SKM-1 (cell line): ENCODE measurements around the gene BBS9.
"Not testable (repeated sequence)": the region's sequence is repeated elsewhere in the genome, so short reads cannot be mapped to it uniquely, and the experiment has no call there.

ENCODE experiments used
- DNase-seq: peaks from one replicate; lab custom pipeline; 2025; ENCODE audit not compliant: unreplicated experiment; lab: John Stamatoyannopoulos, UW

BBS9 gene

GRCh38 chr7:33425929-33426678, 296.7 kb downstream of the BBS9 start:
- DNase-seq, result no peak

DNA sequence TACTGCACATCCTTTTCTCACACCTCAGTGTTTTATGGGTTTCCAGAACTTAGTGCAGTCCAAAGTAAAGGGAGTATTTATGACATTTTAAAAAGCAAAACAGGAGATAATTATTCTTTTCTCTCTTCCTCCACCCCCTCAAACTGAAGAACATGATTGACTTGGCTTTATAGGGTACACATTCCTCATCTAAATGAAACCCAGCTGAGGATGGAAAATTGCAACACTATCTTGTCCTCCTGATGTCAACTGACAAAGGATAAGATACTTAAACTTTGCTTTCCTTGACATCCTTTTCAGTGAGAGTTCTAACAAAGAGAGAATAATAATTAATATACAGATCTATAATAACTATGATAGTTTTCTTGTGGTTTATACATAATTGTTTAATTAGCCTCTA, 299.1 kb downstream of the BBS9 start:
- no peak for DNase-seq

GRCh38 chr7:33431543-33431942, 302.2 kb downstream of the BBS9 start:
- DNase-seq, result no peak

- no peak for DNase-seq
These were observed 303.5 kb downstream of the BBS9 start for GRCh38 chr7:33432821-33433220.

DNA sequence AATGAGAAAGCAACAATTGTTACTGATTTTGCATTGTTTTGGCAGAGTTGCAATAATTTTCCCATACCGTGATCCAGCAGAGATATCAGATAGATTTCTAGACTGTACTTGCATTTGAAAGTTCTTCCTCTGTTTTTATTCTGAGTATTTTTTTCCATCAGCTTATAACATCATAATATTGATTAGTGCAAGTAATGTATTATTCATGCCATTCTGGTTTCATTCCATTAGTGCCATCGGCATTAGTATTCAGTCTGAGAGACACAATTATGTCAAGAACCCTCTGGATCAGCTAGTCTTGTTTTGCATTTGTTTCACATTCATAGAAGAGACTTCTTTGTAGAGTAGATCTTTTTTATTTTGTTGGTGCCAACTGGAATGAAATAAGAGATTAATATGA, 304.0 kb downstream of the BBS9 start:
- DNase-seq, result no peak

- DNase-seq, result no peak
These were observed 315.1 kb downstream of the BBS9 start for GRCh38 chr7:33444511-33444910.

DNA sequence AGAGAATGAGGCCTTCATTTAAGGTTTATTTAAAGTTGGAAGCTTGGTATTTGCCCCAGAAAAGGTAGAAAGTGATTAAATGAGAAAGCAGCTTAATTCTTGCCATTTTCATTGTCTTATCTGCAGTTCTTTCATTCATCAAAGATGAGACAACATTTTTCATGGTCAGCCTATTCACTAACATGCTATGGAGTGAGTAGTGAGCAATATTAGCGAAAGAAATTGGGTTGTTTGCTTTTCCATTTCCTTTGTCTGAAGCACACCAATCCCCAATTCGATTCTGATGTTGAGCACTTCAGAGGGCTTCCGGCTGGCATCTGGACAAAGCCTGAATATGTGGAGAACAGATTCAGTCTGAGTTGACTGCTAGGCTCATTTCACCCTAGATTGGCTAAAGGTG, 317.2 kb downstream of the BBS9 start:
- no peak for DNase-seq

- DNase-seq, result no peak
These were observed 318.7 kb downstream of the BBS9 start for GRCh38 chr7:33448035-33448434.

DNA sequence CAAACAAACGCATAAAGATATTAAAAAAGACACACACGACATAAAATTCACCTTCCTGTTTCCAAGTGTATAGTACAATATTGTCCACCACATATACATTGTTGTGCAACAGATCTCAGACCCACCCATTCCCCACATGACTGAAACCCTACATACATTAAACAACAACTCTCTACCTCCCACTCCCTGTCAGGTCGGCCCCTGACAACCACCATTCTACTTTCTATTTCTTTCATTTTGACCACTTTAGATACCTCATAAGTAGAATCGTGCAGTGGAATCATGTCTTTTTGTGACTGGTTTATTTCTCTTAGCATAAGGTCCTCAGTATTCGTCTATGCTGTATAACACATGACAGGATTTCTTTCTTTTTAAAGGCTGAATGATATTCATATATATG, 320.5 kb downstream of the BBS9 start:
- DNase-seq, result no peak

GRCh38 chr7:33452805-33453502, 323.6 kb downstream of the BBS9 start:
- no peak for DNase-seq

DNA sequence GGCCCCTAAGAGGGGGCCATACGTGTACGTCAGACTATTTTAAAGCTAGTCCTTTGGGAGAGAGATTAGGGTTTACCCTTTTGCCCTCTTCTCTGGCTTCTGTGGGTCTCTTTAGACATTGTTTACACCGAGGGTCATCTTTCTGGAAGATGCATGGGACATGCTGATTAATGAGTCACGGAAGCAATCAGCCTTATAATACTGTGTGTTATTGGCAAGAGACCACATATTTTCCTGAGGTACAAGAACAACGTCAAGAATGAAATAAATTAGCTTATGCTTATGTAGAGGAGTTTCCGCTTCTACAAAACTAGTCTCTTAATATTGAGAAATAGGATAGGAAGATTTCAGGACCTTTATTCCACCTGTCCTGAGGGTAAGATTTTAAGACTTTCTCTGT, 327.7 kb downstream of the BBS9 start:
- no peak for DNase-seq

GRCh38 chr7:33458581-33458980, 329.2 kb downstream of the BBS9 start:
- no peak for DNase-seq

DNA sequence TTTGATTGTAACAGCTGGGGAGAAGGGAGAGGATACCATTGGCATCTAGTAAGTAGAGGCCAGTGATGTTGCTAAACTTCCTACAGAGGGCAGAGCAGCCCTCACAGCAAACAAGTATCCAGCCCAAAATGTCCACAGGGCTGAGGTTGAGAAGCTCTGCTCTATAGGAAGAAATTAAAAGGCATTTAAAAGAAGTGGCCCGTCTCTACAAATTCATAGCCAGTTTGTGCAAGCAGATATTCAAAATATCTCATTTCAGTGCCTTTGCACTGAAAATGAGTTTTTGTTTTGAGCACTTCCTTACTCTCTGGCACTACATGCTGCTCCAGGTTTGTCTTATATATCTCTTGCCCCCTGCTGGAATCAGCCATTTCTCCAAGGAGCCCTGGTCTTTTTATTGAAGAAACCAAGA, 330.0 kb downstream of the BBS9 start:
- no peak for DNase-seq

- no peak for DNase-seq
These were observed 333.8 kb downstream of the BBS9 start for GRCh38 chr7:33463131-33463530.

DNA sequence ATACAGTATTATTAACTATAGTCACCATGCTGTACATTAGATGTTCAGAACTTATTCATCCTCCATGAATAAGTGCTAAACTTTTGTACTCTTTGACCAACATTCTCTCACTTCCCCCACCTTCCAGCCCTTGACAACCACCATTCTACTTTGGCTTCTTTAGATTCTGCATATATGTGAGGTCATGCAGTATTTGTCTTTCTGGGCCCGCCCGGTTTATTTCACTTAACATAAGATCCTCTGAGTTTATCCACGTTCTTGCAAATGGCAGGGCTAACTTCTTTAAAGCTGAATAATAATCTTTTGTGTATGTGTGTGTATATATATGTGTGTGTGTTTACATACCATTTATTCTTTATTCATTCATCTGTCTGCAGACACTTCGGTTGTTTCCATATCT, 336.8 kb downstream of the BBS9 start:
- DNase-seq, result no peak

- no peak for DNase-seq
These were observed 342.4 kb downstream of the BBS9 start for GRCh38 chr7:33471636-33472242.

- no peak for DNase-seq
These were observed 343.1 kb downstream of the BBS9 start for GRCh38 chr7:33472348-33473025.

DNA sequence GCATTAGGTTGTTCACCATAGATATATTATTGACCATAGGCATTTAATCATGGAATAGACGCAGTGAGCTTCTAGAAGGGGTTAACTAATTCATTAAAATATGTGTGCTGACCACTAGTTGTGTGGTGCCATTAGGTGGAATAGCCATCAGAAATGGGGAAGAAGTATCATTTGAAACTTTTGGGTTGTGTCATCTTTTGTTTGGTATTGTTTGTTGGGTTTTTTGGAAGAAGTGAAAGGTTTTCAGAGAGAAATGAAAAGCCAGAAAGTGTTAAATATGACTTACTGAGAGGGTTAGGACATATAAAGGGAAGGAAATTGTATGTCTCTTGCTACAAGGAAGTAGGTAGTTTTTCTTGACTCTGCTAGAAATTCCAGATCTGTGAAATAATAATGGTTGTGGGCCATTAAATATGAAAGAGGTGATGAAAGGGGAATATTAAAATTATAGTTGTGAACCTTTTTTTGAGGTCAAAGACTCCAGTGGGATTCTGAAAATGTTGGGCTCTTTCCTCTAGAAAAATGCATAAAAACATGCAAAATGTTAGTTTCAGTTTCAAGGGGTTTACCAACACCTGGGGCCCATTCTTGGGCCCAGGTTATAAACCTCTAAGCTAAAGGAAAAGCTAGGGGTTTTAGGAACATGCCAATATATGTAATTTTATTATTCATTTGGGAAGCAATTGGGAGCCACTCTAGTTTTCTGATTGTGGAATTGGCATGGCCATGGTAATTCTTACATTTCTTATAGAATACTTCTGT, 348.5 kb downstream of the BBS9 start:
- DNase-seq, result no peak

DNA sequence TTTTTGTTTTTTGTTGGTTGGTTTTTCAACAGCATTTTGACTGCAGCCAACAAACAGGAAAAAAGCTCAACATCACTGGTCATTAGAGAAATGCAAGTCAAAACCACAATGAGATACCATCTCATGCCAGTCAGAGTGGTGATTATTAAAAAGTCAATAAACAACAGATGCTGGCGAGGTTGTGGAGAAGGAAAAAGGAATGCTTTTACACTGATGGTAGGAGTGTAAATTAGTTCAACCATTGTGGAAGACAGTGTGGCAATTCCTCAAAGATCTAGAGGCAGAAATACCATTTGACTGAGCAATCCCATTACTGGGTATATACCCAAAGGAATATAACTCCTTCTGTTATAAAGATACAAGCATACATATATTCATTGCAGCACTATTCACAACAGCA, 355.1 kb downstream of the BBS9 start:
- not testable (repeated sequence) for DNase-seq

- DNase-seq, result no peak
These were observed 356.6 kb downstream of the BBS9 start for GRCh38 chr7:33485747-33486493.
